IgD-negative memory B cell (primary cell): ENCODE measurements around the gene CNBD2. TPM values are rescaled to one million over a fixed set of nuclear protein-coding genes. Genes with fewer than 3 reads are reported as not detected.
"Not testable (repeated sequence)": the region's sequence is repeated elsewhere in the genome, so short reads cannot be mapped to it uniquely, and the experiment has no call there.

Source experiments
- H3K27ac Mint-ChIP-seq, 3 donors: one replicate each; pipeline ENCODE4 v1.8.0; 2020 to 2022; ENCODE audit warnings: mild to moderate bottlenecking in 3 of 3, mixed read lengths in 3 of 3, moderate library complexity in 1 of 3
- H3K27me3 Mint-ChIP-seq: one replicate; pipeline ENCODE4 v1.8.0; 2021; ENCODE audit warnings: mixed read lengths
- H3K36me3 Mint-ChIP-seq: one replicate; pipeline ENCODE4 v1.8.0; 2020; ENCODE audit warnings: mild to moderate bottlenecking, mixed read lengths
- H3K4me1 Mint-ChIP-seq, 3 donors: one replicate each; pipeline ENCODE4 v1.8.0; 2020 to 2022; ENCODE audit warnings: mixed read lengths in 3 of 3, mild to moderate bottlenecking in 1 of 3
- H3K4me3 Mint-ChIP-seq, 4 donors: one replicate each; pipeline ENCODE4 v1.8.0; 2020 to 2022; ENCODE audit warnings: mild to moderate bottlenecking in 4 of 4, mixed read lengths in 4 of 4, moderate library complexity in 3 of 4
- H3K9me3 Mint-ChIP-seq, 3 donors: one replicate each; pipeline ENCODE4 v1.8.0; 2020 to 2021; ENCODE audit warnings: mixed read lengths in 3 of 3, mild to moderate bottlenecking in 1 of 3
- polyA plus RNA-seq: library from polyadenylated mRNA; unstranded; fragments of 300-500 nt; fragmentation: Illumina TruSeq; gene quantifications from one replicate; pipeline ENCODE4 v1.2.3, GENCODE V29; 2021

CNBD2 gene
- polyA plus RNA-seq, 1 donor from 2014 or later, result 6.3 TPM

- Mint-ChIP-seq H3K27ac (peak overlapping the region in 2 of 3 donors; percentile 4 to 10), H3K4me3 (peak overlapping the region in 2 of 4 donors; percentile 44 to 95), H3K4me1 (peaks cover 26 to 35% (median 33%) of the 10 kb centered on the region in 3 donors), H3K36me3 (peaks cover 3% of the 10 kb centered on the region), H3K27me3 (no peaks in the 10 kb centered on the region), H3K9me3 (no peaks in the 10 kb centered on the region)
These were observed 83.7 kb downstream of the CNBD2 start for GRCh38 chr20:36052117-36052513.

DNA sequence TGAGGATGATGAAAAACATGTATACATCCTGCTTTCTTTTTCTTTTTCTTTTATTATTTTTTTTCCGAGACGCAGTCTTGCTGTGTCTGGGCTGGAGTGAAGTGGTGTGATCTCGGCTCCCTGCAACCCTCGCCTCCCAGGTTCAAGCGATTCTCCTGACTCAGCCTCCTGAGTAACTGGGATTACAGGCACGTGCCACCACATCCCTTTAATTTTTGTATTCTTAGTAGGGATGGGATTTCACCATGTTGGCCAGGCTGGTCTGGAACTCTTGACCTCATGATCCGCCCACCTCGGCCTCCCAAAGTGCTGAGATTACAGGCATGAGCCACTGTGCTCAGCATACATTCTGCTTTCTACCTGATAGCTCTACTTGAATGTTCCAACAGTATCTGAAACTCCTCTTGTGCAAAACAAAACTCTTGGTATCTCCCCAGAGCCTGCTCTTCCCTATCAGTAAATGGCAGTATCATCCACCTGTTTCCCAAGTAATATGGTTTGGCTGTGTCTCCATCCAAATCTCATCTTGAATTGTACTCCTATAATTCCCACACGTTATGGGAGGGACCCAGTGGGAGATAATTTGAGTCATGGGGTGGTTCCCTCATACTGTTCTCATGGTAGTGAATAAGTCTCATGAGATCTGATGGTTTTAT lies 85.6 kb downstream of the CNBD2 start:
- peak overlapping the region in 2 of 3 donors; percentile 10 to 78 for H3K27ac Mint-ChIP-seq
- not testable (repeated sequence) for H3K36me3 Mint-ChIP-seq, H3K9me3 Mint-ChIP-seq, H3K27me3 Mint-ChIP-seq
- H3K4me1 Mint-ChIP-seq, result peaks cover 15 to 22% (median 20%) of the 10 kb centered on the region in 3 donors
- H3K4me3 Mint-ChIP-seq, result peak overlapping the region in 3 of 4 donors; percentile 27 to 73 (median 41)

DNA sequence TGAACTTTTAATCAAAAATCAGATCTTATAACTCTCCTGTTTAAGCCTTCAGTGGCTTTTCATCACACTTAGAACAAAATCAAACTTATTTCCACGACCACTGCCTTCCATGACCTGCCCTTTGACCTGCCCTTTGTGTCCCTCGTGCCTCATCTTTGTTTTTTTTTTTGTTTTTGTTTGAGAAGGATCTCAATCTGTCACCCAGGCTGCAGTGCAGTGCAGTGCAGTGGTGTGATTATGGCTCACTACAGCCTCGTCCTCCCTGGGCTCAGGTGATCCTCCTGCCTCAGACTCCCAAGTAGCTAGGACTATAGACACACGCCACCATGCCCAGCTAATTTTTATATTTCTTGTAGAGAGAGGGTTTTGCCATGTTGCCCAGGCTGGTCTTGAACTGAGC lies 86.8 kb downstream of the CNBD2 start:
- H3K9me3 Mint-ChIP-seq, result no peaks in the 10 kb centered on the region
- H3K4me3 Mint-ChIP-seq, result peak overlapping the region in 1 of 4 donors; percentile 73
- no peaks in the 10 kb centered on the region for H3K27me3 Mint-ChIP-seq
- H3K4me1 Mint-ChIP-seq, result peaks cover 13 to 16% (median 15%) of the 10 kb centered on the region in 3 donors
- peaks cover 2% of the 10 kb centered on the region for H3K36me3 Mint-ChIP-seq
- H3K27ac Mint-ChIP-seq, result peak overlapping the region in 1 of 3 donors; percentile 28

DNA sequence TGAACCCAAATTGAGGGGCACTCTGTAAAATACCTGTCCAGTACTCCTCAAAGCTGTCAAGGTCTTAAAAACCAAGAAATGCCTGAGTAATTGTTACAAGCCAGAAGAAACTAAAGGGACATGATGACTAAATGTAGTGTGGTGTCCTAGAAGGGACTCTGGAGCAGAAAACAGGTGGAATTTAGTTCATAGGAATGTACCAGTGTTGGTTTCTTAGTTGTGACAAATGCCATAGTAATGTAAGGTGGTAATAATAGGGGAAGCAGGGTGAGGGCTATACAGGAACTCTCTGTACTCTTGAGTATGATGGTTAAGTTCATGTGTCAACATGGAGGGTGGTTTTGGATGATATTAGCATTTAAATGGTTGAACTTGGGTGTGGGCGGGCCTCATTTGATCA lies 92.3 kb downstream of the CNBD2 start:
- Mint-ChIP-seq H3K9me3 (peaks cover 0 to 4% (median 2%) of the 10 kb centered on the region in 3 donors), H3K4me1 (peaks cover 0 to 3% (median 0%) of the 10 kb centered on the region in 3 donors), H3K27ac (no peak overlapping the region), H3K36me3 (peaks cover 2% of the 10 kb centered on the region), H3K4me3 (no peak overlapping the region), H3K27me3 (no peaks in the 10 kb centered on the region)

GRCh38 chr20:36061754-36062153 lies 93.4 kb downstream of the CNBD2 start:
- H3K4me3 Mint-ChIP-seq, result no peak overlapping the region
- peaks cover 0 to 3% (median 0%) of the 10 kb centered on the region in 3 donors for H3K4me1 Mint-ChIP-seq
- H3K27me3 Mint-ChIP-seq, result no peaks in the 10 kb centered on the region
- peaks cover 0 to 4% (median 2%) of the 10 kb centered on the region in 3 donors for H3K9me3 Mint-ChIP-seq
- H3K36me3 Mint-ChIP-seq, result peaks cover 2% of the 10 kb centered on the region
- H3K27ac Mint-ChIP-seq, result no peak overlapping the region

DNA sequence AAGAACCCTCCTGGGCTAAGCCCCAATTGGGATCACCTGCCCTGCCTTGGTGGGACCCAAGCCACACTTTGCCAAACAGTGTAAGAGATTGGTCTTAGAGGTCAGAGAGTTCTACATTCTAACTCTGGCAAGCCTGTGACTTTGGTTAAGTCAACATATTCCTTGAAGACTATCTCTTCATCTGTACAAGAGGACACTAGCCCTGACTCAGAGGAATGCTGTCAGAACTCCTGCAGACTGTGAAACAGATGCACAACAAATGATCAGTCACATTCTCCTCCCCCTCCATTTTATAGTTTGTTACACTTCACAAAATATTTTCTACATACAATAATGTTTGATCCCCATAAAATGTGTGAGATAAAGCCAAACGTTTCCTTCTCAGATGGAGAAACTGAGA lies 94.4 kb downstream of the CNBD2 start:
- Mint-ChIP-seq H3K4me1 (peaks cover 0 to 3% (median 0%) of the 10 kb centered on the region in 3 donors), H3K4me3 (peak overlapping the region in 2 of 4 donors; percentile 79 to 96), H3K27me3 (no peaks in the 10 kb centered on the region), H3K27ac (peak overlapping the region in 1 of 3 donors; percentile 31), H3K36me3 (peaks cover 2% of the 10 kb centered on the region), H3K9me3 (peaks cover 0 to 4% (median 2%) of the 10 kb centered on the region in 3 donors)

GRCh38 chr20:36063916-36064657 lies 95.7 kb downstream of the CNBD2 start:
- Mint-ChIP-seq H3K27me3 (no peaks in the 10 kb centered on the region), H3K27ac (peak overlapping the region; percentile 73 to 96 (median 89)), H3K9me3 (peaks cover 0 to 4% (median 2%) of the 10 kb centered on the region in 3 donors), H3K4me1 (peaks cover 0 to 3% (median 0%) of the 10 kb centered on the region in 3 donors), H3K4me3 (peak overlapping the region; percentile 87 to 96 (median 94)), H3K36me3 (peaks cover 2% of the 10 kb centered on the region)

DNA sequence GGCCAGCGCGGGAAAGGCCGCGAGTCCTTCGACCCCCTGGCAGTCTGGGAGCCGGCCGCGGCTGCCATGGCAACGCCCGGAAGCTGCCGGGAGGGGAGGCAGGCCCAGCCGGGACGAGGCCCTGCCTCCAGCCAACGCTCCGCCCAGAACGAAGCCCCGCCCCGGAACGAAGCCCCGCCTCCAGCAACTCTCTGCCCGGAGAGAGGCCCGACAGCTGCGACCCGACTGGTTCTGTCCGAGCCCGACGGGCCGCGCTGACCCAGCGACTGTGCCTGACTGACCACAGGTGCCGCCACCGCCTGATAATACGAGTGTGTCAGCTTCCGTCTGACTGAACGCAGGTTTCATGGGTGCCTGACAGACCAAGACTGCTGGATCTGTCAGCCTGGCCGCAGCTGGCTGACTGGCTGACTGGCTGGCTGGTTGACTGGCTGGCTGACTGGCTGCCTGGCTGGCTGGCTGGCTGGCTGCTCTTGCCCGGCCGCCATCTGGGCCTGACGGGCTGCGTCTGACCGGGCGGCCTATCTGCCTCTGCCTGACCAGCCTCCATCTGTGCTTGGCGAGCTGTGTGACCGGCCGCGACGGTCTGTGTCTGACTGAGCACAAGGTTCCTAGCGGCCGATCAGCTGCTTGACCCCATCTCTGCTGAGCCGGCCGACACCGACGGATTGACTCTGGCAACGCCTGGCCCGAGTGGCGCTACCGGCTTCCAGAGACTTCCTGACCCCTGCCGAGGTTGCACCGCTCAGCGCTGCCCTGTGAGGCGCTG lies 96.5 kb downstream of the CNBD2 start:
- Mint-ChIP-seq H3K36me3 (peaks cover 2% of the 10 kb centered on the region), H3K27me3 (peaks cover 2% of the 10 kb centered on the region), H3K4me3 (peak overlapping the region; percentile 87 to 96 (median 94)), H3K9me3 (peaks cover 0 to 4% (median 2%) of the 10 kb centered on the region in 3 donors), H3K27ac (peak overlapping the region; percentile 73 to 96 (median 89)), H3K4me1 (peaks cover 0 to 3% (median 0%) of the 10 kb centered on the region in 3 donors)

DNA sequence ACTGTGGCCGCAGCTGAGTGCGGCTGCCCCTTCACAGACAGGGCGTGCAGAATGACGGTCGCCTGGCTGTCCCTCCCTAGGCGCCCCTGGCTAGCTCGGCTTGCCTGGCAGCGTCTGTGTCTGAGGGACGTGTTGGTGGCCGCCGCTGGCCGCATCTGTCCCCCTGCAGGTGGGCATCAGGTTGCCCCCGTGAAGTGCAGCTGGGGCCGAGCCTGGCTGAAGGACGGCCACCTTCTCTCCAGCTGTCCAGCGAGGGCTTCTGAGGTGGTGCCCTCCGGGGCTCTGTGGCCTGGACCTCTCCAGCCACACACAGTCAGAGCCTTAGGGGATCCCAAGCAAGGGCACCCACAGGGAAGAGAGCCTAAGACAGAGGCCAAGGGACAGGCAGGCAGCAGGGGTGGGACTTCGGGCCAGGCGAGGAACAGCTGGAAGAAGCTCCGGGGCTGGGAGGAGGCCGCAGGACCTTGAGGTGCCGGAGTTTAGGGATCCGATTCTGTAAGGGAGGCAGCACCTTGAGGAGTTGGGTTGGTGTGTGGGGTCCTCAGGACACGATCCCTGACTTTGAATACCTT lies 97.1 kb downstream of the CNBD2 start:
- H3K9me3 Mint-ChIP-seq, result peaks cover 0 to 4% (median 2%) of the 10 kb centered on the region in 3 donors
- H3K36me3 Mint-ChIP-seq, result peaks cover 2% of the 10 kb centered on the region
- H3K4me1 Mint-ChIP-seq, result peaks cover 0 to 3% (median 0%) of the 10 kb centered on the region in 3 donors
- H3K27ac Mint-ChIP-seq, result peak overlapping the region in 1 of 3 donors; percentile 96
- H3K4me3 Mint-ChIP-seq, result peak overlapping the region; percentile 87 to 96 (median 94)
- H3K27me3 Mint-ChIP-seq, result peaks cover 2% of the 10 kb centered on the region

GRCh38 chr20:36066777-36067176 lies 98.4 kb downstream of the CNBD2 start:
- Mint-ChIP-seq H3K4me1 (peaks cover 0 to 3% (median 0%) of the 10 kb centered on the region in 3 donors), H3K4me3 (peak overlapping the region in 1 of 4 donors; percentile 77), H3K36me3 (no peaks in the 10 kb centered on the region), H3K27ac (no peak overlapping the region), H3K9me3 (peaks cover 0 to 3% (median 2%) of the 10 kb centered on the region in 3 donors), H3K27me3 (peaks cover 2% of the 10 kb centered on the region)

DNA sequence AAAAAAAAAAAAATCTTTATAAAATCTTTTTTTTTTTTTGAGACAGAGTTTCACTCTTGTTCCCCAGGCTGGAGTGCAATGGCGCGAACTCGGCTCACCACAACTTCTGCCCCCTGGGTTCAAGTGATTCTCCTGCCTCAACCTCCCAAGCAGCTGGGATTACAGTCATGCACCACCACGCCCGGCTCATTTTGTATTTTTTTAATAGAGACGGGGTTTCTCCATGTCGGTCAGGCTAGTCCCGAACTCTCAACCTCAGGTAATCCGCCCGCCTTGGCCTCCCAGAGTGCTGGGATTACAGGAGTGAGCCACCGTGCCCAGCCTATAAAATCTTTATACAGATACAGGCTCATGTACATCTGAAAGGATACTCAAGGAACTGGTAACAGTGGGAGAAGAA lies 100.1 kb downstream of the CNBD2 start:
- H3K4me3 Mint-ChIP-seq, H3K27ac Mint-ChIP-seq, H3K9me3 Mint-ChIP-seq, H3K36me3 Mint-ChIP-seq, H3K27me3 Mint-ChIP-seq, H3K4me1 Mint-ChIP-seq: not testable (repeated sequence)

- H3K27me3 Mint-ChIP-seq, result peaks cover 2% of the 10 kb centered on the region
- H3K4me1 Mint-ChIP-seq, result no peaks in the 10 kb centered on the region
- H3K9me3 Mint-ChIP-seq, result no peaks in the 10 kb centered on the region
- no peak overlapping the region for H3K27ac Mint-ChIP-seq
- H3K36me3 Mint-ChIP-seq, result no peaks in the 10 kb centered on the region
- H3K4me3 Mint-ChIP-seq, result no peak overlapping the region
These were observed 102.1 kb downstream of the CNBD2 start for GRCh38 chr20:36070451-36070850.

DNA sequence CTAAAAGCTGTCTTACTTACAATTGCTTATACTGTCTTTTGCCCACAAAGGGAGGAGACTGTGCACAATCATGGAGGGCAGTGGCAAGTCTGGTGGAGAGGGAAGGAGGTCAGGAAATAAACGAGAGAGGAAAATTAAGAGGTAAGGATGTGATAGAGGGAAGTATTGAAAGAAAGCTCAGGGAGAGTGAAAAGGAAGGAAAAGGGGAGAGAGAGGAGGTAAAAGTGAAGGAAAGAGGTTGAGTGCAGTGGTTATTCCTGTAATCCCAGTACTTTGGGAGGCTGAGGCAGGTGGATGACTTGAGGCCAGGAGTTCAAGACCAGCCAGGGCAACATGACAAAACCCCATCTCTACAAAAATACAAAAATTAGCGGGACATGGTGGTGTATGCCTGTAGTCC lies 103.5 kb downstream of the CNBD2 start:
- Mint-ChIP-seq H3K4me3 (no peak overlapping the region), H3K36me3 (no peaks in the 10 kb centered on the region), H3K9me3 (no peaks in the 10 kb centered on the region), H3K27ac (peak overlapping the region in 1 of 3 donors; percentile 42), H3K4me1 (no peaks in the 10 kb centered on the region), H3K27me3 (peaks cover 7% of the 10 kb centered on the region)

DNA sequence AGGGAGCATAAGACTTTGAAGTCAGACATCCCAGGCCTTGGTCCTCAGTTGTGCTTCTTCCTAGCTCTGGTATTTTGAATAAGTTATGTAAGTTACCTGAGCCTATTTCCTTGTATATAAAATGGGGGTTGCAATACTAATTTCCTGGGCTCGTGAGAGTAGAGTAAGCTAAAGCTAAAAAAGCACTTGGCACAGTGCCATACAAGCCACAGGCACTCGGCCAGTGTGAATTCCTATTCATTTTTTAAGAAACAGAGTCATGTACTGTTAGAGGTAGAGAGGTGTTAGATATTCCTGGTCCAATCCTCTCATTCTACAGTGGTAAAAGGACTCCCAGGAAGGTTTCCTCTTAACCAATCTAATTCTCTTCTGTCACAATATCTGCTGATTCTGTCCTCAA lies 106.6 kb downstream of the CNBD2 start:
- H3K27me3 Mint-ChIP-seq, result peaks cover 16% of the 10 kb centered on the region
- H3K36me3 Mint-ChIP-seq, result no peaks in the 10 kb centered on the region
- no peak overlapping the region for H3K4me3 Mint-ChIP-seq
- no peak overlapping the region for H3K27ac Mint-ChIP-seq
- no peaks in the 10 kb centered on the region for H3K4me1 Mint-ChIP-seq
- peaks cover 0 to 6% (median 0%) of the 10 kb centered on the region in 3 donors for H3K9me3 Mint-ChIP-seq
